ENCODE data around the gene ZRANB3. TPM values are rescaled to one million over a fixed set of nuclear protein-coding genes. Genes with fewer than 3 reads are reported as not detected.

The ZRANB3 gene
- total RNA-seq, 1 donor from 2014 or later: 2.2 TPM

GRCh38 chr2:135257383-135258090 lies 273.5 kb downstream of the ZRANB3 start:
- DNase-seq (ENCODE audit: extremely low read depth, low read depth, low spot score): no peak

- no peak for DNase-seq (ENCODE audit: extremely low read depth, low read depth, low spot score)
Measured at GRCh38 chr2:135256531-135257260, 274.3 kb downstream of the ZRANB3 start.

- no peak for DNase-seq (ENCODE audit: extremely low read depth, low read depth, low spot score)
Measured at GRCh38 chr2:135255208-135255607, 275.8 kb downstream of the ZRANB3 start.

GRCh38 chr2:135252805-135253458 lies 278.1 kb downstream of the ZRANB3 start:
- DNase-seq (ENCODE audit: extremely low read depth, low read depth, low spot score): no peak

- DNase-seq (ENCODE audit: extremely low read depth, low read depth, low spot score): no peak
Measured at GRCh38 chr2:135248611-135249010, 282.4 kb downstream of the ZRANB3 start.

- no peak for DNase-seq (ENCODE audit: extremely low read depth, low read depth, low spot score)
Measured at GRCh38 chr2:135246711-135247270, 284.2 kb downstream of the ZRANB3 start.

GRCh38 chr2:135245071-135245470 lies 285.9 kb downstream of the ZRANB3 start:
- DNase-seq (ENCODE audit: extremely low read depth, low read depth, low spot score): peak; percentile 75

GRCh38 chr2:135238651-135239050 lies 292.4 kb downstream of the ZRANB3 start:
- DNase-seq (ENCODE audit: extremely low read depth, low read depth, low spot score): no peak

GRCh38 chr2:135230150-135230549 lies 300.9 kb downstream of the ZRANB3 start:
- DNase-seq (ENCODE audit: extremely low read depth, low read depth, low spot score): no peak

GRCh38 chr2:135227386-135227785 lies 303.6 kb downstream of the ZRANB3 start:
- no peak for DNase-seq (ENCODE audit: extremely low read depth, low read depth, low spot score)

- no peak for DNase-seq (ENCODE audit: extremely low read depth, low read depth, low spot score)
Measured at GRCh38 chr2:135226961-135227360, 304.1 kb downstream of the ZRANB3 start.

- DNase-seq (ENCODE audit: extremely low read depth, low read depth, low spot score): no peak
Measured at GRCh38 chr2:135225781-135226180, 305.2 kb downstream of the ZRANB3 start.

- no peak for DNase-seq (ENCODE audit: extremely low read depth, low read depth, low spot score)
Measured at GRCh38 chr2:135219226-135219625, 311.8 kb downstream of the ZRANB3 start.

- no peak for DNase-seq (ENCODE audit: extremely low read depth, low read depth, low spot score)
Measured at GRCh38 chr2:135218426-135218825, 312.6 kb downstream of the ZRANB3 start.

GRCh38 chr2:135212757-135213156 lies 318.3 kb downstream of the ZRANB3 start:
- DNase-seq (ENCODE audit: extremely low read depth, low read depth, low spot score): no peak

GRCh38 chr2:135208016-135208415 lies 323.0 kb downstream of the ZRANB3 start:
- DNase-seq (ENCODE audit: extremely low read depth, low read depth, low spot score): no peak

- DNase-seq (ENCODE audit: extremely low read depth, low read depth, low spot score): no peak
Measured at GRCh38 chr2:135203944-135204343, 327.1 kb downstream of the ZRANB3 start.

- no peak for DNase-seq (ENCODE audit: extremely low read depth, low read depth, low spot score)
Measured at GRCh38 chr2:135202751-135203150, 328.3 kb downstream of the ZRANB3 start.

- DNase-seq (ENCODE audit: extremely low read depth, low read depth, low spot score): no peak
Measured at GRCh38 chr2:135198481-135198880, 332.5 kb downstream of the ZRANB3 start.

- no peak for DNase-seq (ENCODE audit: extremely low read depth, low read depth, low spot score)
Measured at GRCh38 chr2:135190799-135191198, 340.2 kb downstream of the ZRANB3 start.

GRCh38 chr2:135189148-135189547 lies 341.9 kb downstream of the ZRANB3 start:
- no peak for DNase-seq (ENCODE audit: extremely low read depth, low read depth, low spot score)

All from glomerular endothelial cell (primary cell).